ENCODE data around the gene SLC35F3. TPM values are rescaled to one million over a fixed set of nuclear protein-coding genes. Genes with fewer than 3 reads are reported as not detected.

SLC35F3 gene
- total RNA-seq, 1 donor from 2014 or later = 1.6 TPM

DNA sequence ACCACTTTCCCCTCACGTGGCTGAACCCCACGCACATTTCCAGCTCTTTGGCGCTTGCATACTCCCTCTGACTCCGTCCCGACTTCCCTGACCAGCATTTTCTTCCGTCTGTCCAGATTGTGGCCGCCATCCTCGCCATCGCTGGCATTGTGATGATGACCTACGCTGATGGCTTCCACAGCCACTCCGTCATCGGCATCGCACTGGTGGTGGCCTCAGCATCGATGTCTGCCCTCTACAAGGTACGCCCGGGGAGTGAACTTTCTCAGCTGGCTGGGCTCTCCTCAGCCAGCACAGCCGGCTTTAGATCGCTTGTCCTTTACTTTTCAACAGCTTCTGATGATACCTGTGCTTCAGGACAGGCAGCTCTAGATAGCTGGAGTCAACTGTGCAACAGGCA, 412.0 kb downstream of the SLC35F3 start:
- TF ChIP-seq, protein P1, sequence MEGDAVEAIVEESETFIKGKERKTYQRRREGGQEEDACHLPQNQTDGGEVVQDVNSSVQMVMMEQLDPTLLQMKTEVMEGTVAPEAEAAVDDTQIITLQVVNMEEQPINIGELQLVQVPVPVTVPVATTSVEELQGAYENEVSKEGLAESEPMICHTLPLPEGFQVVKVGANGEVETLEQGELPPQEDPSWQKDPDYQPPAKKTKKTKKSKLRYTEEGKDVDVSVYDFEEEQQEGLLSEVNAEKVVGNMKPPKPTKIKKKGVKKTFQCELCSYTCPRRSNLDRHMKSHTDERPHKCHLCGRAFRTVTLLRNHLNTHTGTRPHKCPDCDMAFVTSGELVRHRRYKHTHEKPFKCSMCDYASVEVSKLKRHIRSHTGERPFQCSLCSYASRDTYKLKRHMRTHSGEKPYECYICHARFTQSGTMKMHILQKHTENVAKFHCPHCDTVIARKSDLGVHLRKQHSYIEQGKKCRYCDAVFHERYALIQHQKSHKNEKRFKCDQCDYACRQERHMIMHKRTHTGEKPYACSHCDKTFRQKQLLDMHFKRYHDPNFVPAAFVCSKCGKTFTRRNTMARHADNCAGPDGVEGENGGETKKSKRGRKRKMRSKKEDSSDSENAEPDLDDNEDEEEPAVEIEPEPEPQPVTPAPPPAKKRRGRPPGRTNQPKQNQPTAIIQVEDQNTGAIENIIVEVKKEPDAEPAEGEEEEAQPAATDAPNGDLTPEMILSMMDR (conservative IDR thresholded peaks at IDR 0.05; ENCODE audit: low read depth, low read length) = no peak
- no peak for DNase-seq (ENCODE audit: low read depth)
- H3K4me3 ChIP-seq (ENCODE audit: low read depth, low read length) = no peak overlapping the region

DNA sequence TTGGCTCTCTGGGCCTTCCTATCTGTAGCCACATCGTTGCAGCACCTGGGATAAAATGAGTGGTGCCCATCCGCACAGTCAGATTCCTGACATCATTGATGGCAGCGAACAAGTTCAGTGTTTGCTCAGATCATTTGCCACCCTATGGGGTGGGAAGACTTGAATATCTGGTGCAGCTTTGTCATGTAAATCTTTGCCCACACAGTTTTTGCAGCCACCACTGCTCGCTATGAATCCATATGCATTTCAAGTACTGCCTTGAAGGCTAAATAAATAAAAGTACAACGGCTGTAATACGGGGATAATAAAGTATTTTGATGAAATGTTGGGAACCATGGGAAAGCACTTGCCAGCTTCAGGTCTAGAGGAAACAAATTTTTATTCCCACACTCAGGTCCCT, 412.5 kb downstream of the SLC35F3 start:
- DNase-seq (ENCODE audit: low read depth) = no peak
- TF ChIP-seq, protein P1 (conservative IDR thresholded peaks at IDR 0.05; ENCODE audit: low read depth, low read length) = no peak
- H3K4me3 ChIP-seq (ENCODE audit: low read depth, low read length) = no peak overlapping the region

DNA sequence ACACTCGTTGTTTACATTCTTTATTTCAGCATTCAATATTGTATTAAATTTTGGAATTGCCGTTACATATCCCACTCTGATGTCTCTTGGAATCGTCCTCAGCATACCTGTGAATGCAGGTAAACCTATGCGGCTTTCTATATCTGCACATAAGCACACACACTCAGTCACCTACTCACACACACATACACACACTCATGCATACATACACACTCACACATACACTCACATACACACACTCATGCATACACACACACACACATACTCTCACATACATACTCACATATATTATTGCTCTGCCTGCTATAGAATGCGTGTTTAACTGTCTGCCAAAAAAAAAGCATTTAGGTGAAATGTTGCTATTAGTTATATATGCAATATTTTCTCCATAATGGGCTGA, 415.6 kb downstream of the SLC35F3 start:
- TF ChIP-seq, protein P1 (conservative IDR thresholded peaks at IDR 0.05; ENCODE audit: low read depth, low read length) = no peak
- no peak overlapping the region for H3K4me3 ChIP-seq (ENCODE audit: low read depth, low read length)
- DNase-seq (ENCODE audit: low read depth) = no peak

DNA sequence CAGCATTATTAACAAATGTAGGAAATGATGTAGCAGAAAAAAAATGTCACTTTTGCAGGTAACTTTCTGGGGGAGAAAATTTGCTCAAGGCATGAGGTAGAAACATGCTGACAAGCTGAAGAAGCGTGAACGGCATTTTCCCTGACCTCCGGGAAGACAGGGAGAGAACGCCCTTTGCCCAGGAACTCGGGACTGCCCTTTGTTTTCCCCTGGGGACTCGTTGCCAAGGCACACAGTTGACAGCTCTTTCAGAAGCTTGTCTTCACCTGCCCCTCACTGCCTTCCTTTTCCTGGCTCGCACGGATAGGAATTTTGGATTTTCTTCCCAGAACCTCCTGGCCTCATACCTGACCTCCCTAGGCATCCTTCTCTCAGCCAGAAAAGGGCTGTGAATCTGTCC, 416.1 kb downstream of the SLC35F3 start:
- no peak overlapping the region for H3K4me3 ChIP-seq (ENCODE audit: low read depth, low read length)
- TF ChIP-seq, protein P1 (conservative IDR thresholded peaks at IDR 0.05; ENCODE audit: low read depth, low read length) = no peak
- no peak for DNase-seq (ENCODE audit: low read depth)

- no peak for DNase-seq (ENCODE audit: low read depth)
- TF ChIP-seq, protein P1 (conservative IDR thresholded peaks at IDR 0.05; ENCODE audit: low read depth, low read length) = no peak
- H3K4me3 ChIP-seq (ENCODE audit: low read depth, low read length) = no peak overlapping the region
These were observed 416.8 kb downstream of the SLC35F3 start for GRCh38 chr1:234321231-234321630.

GRCh38 chr1:234322097-234322496, 417.6 kb downstream of the SLC35F3 start:
- DNase-seq (ENCODE audit: low read depth) = no peak
- TF ChIP-seq, protein P1 (conservative IDR thresholded peaks at IDR 0.05; ENCODE audit: low read depth, low read length) = no peak
- H3K4me3 ChIP-seq (ENCODE audit: low read depth, low read length) = no peak overlapping the region

DNA sequence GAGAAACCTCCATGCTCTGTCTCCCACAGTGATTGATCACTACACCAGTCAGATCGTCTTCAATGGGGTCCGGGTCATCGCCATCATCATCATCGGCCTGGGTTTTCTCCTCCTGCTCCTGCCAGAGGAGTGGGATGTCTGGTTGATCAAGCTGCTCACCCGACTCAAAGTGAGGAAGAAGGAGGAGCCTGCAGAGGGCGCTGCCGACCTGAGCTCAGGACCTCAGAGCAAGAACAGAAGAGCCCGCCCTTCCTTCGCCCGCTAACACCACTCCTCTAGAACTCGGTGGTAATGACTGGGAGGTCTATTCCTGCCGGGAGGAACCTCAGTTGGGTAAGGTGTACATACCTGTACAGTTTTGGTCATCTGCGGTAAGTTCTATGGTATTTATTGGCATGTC, 418.5 kb downstream of the SLC35F3 start:
- H3K4me3 ChIP-seq (ENCODE audit: low read depth, low read length) = no peak overlapping the region
- no peak for DNase-seq (ENCODE audit: low read depth)
- TF ChIP-seq, protein P1 (conservative IDR thresholded peaks at IDR 0.05; ENCODE audit: low read depth, low read length) = peak; percentile 40
